HepG2 (cell line): Measurements from ENCODE around the gene RASA4. TPM values are rescaled to one million over a fixed set of nuclear protein-coding genes. Genes with fewer than 3 reads are reported as not detected.
A peak's percentile ranks its signal among the peaks of the same experiment; 100 is the strongest.
"Not testable (repeated sequence)": the region's sequence is repeated elsewhere in the genome, so short reads cannot be mapped to it uniquely, and the experiment has no call there.

Source experiments
- BRD4 ChIP-seq: sonication (generic); formaldehyde crosslinking; IDR thresholded peaks from 2 replicates; pipeline ENCODE4 v1.4.0; 2020; ENCODE audit warnings: missing genetic modification reagents
- ETV5 ChIP-seq: IDR thresholded peaks from 2 replicates; pipeline ENCODE4 v1.6.1; 2018; ENCODE audit warnings: missing biosample characterization, missing genetic modification reagents, inconsistent platforms, borderline replicate concordance
- HDAC2 ChIP-seq: sonication (generic); formaldehyde crosslinking; IDR thresholded peaks from 2 replicates; pipeline ENCODE4 v1.4.0; 2020; ENCODE audit warnings: missing genetic modification reagents
- HOXA3 ChIP-seq: sonication (generic); formaldehyde crosslinking; IDR thresholded peaks from 2 replicates; pipeline ENCODE4 v1.5.0; 2020; ENCODE audit warnings: missing genetic modification reagents
- KAT7 ChIP-seq: IDR thresholded peaks from 2 replicates; pipeline ENCODE4 v1.6.1; 2018; ENCODE audit warnings: borderline replicate concordance, missing compliant biosample characterization
- KDM4B ChIP-seq: sonication (generic); formaldehyde crosslinking; IDR thresholded peaks from 2 replicates; pipeline ENCODE4 v1.4.0; 2020; ENCODE audit warnings: missing genetic modification reagents
- KMT2A ChIP-seq: sonication (generic); formaldehyde crosslinking; IDR thresholded peaks from 2 replicates; pipeline ENCODE4 v1.4.0; 2020; ENCODE audit warnings: missing genetic modification reagents
- NR2F6 ChIP-seq, 2 experiments: IDR thresholded peaks; 2 replicates each; pipeline ENCODE4 v1.6.1; 2016; ENCODE audit warnings: antibody characterized with exemption in 1 of 2, mild to moderate bottlenecking in 1 of 2
- PHF5A ChIP-seq: IDR thresholded peaks from one replicate; pipeline ENCODE4 v1.6.1; 2018; ENCODE audit warnings: low read depth, missing genetic modification reagents; ENCODE audit not compliant: unreplicated experiment
- RXRB ChIP-seq: IDR thresholded peaks from 2 replicates; pipeline ENCODE4 v1.6.1; 2016; ENCODE audit warnings: borderline replicate concordance, missing genetic modification reagents, missing compliant biosample characterization
- SIN3B ChIP-seq: fragments of 150-350 bp; IDR thresholded peaks from 2 replicates; pipeline ENCODE4 v1.6.1; 2014; ENCODE audit warnings: low read length
- SIX4 ChIP-seq: sonication (generic); formaldehyde crosslinking; IDR thresholded peaks from 2 replicates; pipeline ENCODE4 v1.4.0; 2020; ENCODE audit warnings: missing genetic modification reagents
- SP5 ChIP-seq: IDR thresholded peaks from 2 replicates; pipeline ENCODE4 v1.6.1; 2016; ENCODE audit warnings: low read depth, borderline replicate concordance
- TSC22D2 ChIP-seq: sonication (generic); formaldehyde crosslinking; IDR thresholded peaks from 2 replicates; pipeline ENCODE4 v1.5.1; 2020; ENCODE audit warnings: missing genetic modification reagents, mild to moderate bottlenecking, borderline replicate concordance
- YEATS2 ChIP-seq: sonication (generic); formaldehyde crosslinking; IDR thresholded peaks from 2 replicates; pipeline ENCODE4 v1.4.0; 2020; ENCODE audit warnings: missing genetic modification reagents, borderline replicate concordance
- ZFP1 ChIP-seq: IDR thresholded peaks from 2 replicates; pipeline ENCODE4 v1.6.1; 2016
- ZNF124 ChIP-seq: sonication (generic); formaldehyde crosslinking; IDR thresholded peaks from 2 replicates; pipeline ENCODE4 v1.4.0; 2020; ENCODE audit warnings: missing genetic modification reagents
- ZNF160 ChIP-seq: sonication (generic); formaldehyde crosslinking; IDR thresholded peaks from 2 replicates; pipeline ENCODE4 v1.8.0; 2022; ENCODE audit warnings: mild to moderate bottlenecking, inconsistent platforms, missing genetic modification reagents
- ZNF205 ChIP-seq: IDR thresholded peaks from 2 replicates; pipeline ENCODE4 v1.6.1; 2018; ENCODE audit warnings: missing biosample characterization, missing genetic modification reagents
- ZNF331 ChIP-seq: sonication (generic); formaldehyde crosslinking; IDR thresholded peaks from 2 replicates; pipeline ENCODE4 v1.4.0; 2020; ENCODE audit warnings: missing genetic modification reagents
- ZNF629 ChIP-seq: sonication (generic); formaldehyde crosslinking; conservative IDR thresholded peaks from 2 replicates; pipeline ENCODE4 v1.5.0; 2020; ENCODE audit warnings: missing genetic modification reagents
- polyA plus RNA-seq, 8 experiments: library from polyadenylated mRNA; depleted of rRNA in 3 of 8; stranded (reverse) in 7 of 8; unstranded in 1 of 8; fragments of >200 nt; fragmentation: Illumina TruSeq in 4 of 8; extraction: Trizol in 4 of 8; gene quantifications; 2 replicates each; pipeline versions ENCODE4 v1.2.1 to v1.2.3, GENCODE V29; 2011 to 2016; ENCODE audit warnings: low read depth in 4 of 8, missing spikeins in 1 of 8, mixed read lengths in 1 of 8; ENCODE audit not compliant: insufficient read depth in 1 of 8
- total RNA-seq, 5 experiments: library from RNA; depleted of rRNA; stranded (reverse); fragments of >200 nt; fragmentation: Illumina TruSeq; extraction: Trizol; gene quantifications; 2 replicates each; pipeline ENCODE4 v1.2.3, GENCODE V29; 2016; ENCODE audit warnings: low read depth in 1 of 5
- TF ChIP-seq, protein P1 (sequence below): sonication (generic); formaldehyde crosslinking; IDR thresholded peaks from 2 replicates; pipeline ENCODE4 v1.9.0; 2021; ENCODE audit warnings: missing genetic modification reagents, borderline replicate concordance
- TF ChIP-seq, protein P2 (sequence below): sonication (generic); formaldehyde crosslinking; IDR thresholded peaks from 2 replicates; pipeline ENCODE4 v1.4.0; 2020; ENCODE audit warnings: missing genetic modification reagents
- TF ChIP-seq, protein P3 (sequence below): sonication (generic); formaldehyde crosslinking; IDR thresholded peaks from 2 replicates; pipeline ENCODE4 v1.4.0; 2020; ENCODE audit warnings: missing genetic modification reagents

Gene RASA4
- total and polyA plus RNA-seq, 2 of the 13 experiments (the other 11 are each of a cell fraction or from before 2014, with no cell fraction given), result 1.1 to 1.6 TPM

DNA sequence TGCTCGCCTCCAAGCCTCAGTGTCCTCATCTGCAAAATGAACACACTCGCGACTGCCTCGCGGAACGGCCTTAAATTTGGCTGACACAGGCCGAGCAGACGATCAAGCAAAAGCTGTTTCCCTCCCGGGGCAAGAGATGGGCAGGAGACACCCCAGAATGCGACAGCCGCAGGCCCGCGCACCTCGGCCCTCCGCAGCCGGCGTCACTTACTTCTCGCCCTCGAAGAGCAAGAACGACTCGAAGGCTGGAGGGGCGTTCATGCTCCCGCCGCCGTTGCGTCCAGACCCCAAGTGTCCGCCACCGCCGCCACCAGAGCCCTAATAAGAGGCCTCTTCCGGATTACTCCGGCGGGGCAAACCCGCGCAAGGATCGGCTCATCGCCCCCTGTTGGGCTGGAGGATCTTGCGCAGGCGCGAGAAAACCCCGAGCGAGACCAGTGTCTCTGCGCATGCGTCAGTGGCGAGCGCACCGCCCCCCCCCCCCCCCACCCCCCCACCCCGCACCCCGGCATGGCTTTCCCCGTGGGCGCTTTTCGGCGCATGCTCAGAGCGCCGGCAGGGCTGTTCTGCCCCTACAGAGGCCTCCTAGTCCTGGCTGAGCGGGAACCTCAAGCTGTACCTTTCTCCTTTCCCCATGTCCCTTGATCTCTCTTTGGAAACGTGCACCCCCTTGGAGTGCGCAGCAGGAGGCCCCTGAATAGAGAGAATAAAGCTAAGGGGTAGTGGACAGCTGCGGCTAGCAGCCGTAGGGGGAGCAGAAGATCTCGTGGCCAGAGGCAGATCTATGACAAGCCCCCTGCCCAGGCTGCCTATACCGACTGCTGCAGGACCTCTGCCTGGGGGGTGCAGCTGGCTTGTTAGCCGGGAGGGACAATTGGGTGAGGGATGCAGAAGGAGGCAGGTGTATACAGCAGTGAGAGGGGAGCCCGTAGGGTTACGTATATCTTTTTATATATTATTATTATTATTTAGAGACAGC lies 44.0 kb downstream of the RASA4 start, which contains the start of gene POLR2J3 (continued):
- TF ChIP-seq ZNF124, result 0 out of 2 replicates have a peak, but pooled peaks have one; percentile 36
- peak; percentile 38; the same call in 1 of the 2 replicates for TF ChIP-seq ZNF629 (CRISPR knock-in tag)
- TF ChIP-seq SP5, result 0 out of 2 replicates have a peak, but pooled peaks have one; percentile 15
- TF ChIP-seq, protein P1, sequence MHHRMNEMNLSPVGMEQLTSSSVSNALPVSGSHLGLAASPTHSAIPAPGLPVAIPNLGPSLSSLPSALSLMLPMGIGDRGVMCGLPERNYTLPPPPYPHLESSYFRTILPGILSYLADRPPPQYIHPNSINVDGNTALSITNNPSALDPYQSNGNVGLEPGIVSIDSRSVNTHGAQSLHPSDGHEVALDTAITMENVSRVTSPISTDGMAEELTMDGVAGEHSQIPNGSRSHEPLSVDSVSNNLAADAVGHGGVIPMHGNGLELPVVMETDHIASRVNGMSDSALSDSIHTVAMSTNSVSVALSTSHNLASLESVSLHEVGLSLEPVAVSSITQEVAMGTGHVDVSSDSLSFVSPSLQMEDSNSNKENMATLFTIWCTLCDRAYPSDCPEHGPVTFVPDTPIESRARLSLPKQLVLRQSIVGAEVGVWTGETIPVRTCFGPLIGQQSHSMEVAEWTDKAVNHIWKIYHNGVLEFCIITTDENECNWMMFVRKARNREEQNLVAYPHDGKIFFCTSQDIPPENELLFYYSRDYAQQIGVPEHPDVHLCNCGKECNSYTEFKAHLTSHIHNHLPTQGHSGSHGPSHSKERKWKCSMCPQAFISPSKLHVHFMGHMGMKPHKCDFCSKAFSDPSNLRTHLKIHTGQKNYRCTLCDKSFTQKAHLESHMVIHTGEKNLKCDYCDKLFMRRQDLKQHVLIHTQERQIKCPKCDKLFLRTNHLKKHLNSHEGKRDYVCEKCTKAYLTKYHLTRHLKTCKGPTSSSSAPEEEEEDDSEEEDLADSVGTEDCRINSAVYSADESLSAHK (CRISPR knock-in tag), result 0 out of 2 replicates have a peak, but pooled peaks have one; percentile 63
- TF ChIP-seq ETV5 (CRISPR knock-in tag), result peak; percentile 67
- peak; percentile 82 for TF ChIP-seq ZNF331
- TF ChIP-seq, protein P2, sequence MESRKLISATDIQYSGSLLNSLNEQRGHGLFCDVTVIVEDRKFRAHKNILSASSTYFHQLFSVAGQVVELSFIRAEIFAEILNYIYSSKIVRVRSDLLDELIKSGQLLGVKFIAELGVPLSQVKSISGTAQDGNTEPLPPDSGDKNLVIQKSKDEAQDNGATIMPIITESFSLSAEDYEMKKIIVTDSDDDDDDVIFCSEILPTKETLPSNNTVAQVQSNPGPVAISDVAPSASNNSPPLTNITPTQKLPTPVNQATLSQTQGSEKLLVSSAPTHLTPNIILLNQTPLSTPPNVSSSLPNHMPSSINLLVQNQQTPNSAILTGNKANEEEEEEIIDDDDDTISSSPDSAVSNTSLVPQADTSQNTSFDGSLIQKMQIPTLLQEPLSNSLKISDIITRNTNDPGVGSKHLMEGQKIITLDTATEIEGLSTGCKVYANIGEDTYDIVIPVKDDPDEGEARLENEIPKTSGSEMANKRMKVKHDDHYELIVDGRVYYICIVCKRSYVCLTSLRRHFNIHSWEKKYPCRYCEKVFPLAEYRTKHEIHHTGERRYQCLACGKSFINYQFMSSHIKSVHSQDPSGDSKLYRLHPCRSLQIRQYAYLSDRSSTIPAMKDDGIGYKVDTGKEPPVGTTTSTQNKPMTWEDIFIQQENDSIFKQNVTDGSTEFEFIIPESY, result peak; percentile 60; the same call in 1 of the 2 replicates
- peak; percentile 89 for TF ChIP-seq HOXA3 (CRISPR knock-in tag)
- TF ChIP-seq YEATS2 (CRISPR knock-in tag), result peak; percentile 89
- peak; percentile 94; the same call in 1 of the 2 replicates for TF ChIP-seq KAT7 (CRISPR knock-in tag)
- TF ChIP-seq SIN3B, result 0 out of 2 replicates have a peak, but pooled peaks have one; percentile 61
- peak; percentile 77 for TF ChIP-seq HDAC2
- peak; percentile 67; the same call in 1 of the 2 replicates for TF ChIP-seq ZNF205 (CRISPR knock-in tag)
- peak; percentile 67 for TF ChIP-seq RXRB (CRISPR knock-in tag)
- TF ChIP-seq ZFP1, result peak; percentile 71; the same call in 1 of the 2 replicates
- TF ChIP-seq, protein P3, sequence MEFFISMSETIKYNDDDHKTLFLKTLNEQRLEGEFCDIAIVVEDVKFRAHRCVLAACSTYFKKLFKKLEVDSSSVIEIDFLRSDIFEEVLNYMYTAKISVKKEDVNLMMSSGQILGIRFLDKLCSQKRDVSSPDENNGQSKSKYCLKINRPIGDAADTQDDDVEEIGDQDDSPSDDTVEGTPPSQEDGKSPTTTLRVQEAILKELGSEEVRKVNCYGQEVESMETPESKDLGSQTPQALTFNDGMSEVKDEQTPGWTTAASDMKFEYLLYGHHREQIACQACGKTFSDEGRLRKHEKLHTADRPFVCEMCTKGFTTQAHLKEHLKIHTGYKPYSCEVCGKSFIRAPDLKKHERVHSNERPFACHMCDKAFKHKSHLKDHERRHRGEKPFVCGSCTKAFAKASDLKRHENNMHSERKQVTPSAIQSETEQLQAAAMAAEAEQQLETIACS, result 0 out of 2 replicates have a peak, but pooled peaks have one; percentile 31
- peak; percentile 62; the same call in 1 of the 2 replicates for TF ChIP-seq BRD4 (CRISPR knock-in tag)
- TF ChIP-seq KMT2A (CRISPR knock-in tag), result peak; percentile 86
- not testable (repeated sequence) for TF ChIP-seq NR2F6 (IDR thresholded peaks at IDR 0.05)
- TF ChIP-seq NR2F6 (CRISPR knock-in tag; IDR thresholded peaks at IDR 0.05), result peak; percentile 57
- peak; percentile 20; the same call in 1 of the 2 replicates for TF ChIP-seq SIX4
- peak; percentile 69; the same call in 1 of the 2 replicates for TF ChIP-seq KDM4B (CRISPR knock-in tag)
- TF ChIP-seq ZNF160 (CRISPR knock-in tag), result 0 out of 2 replicates have a peak, but pooled peaks have one; percentile 67
- TF ChIP-seq PHF5A (CRISPR knock-in tag), result peak; percentile 81
- 0 out of 2 replicates have a peak, but pooled peaks have one; percentile 63 for TF ChIP-seq TSC22D2 (CRISPR knock-in tag)
